Hepatocyte (in vitro differentiated cells): ENCODE results near the gene PRR19.

Experiments used
- EZH2 ChIP-seq: fragments of 200-600 bp; sonication (generic); IDR thresholded peaks from 2 replicates; pipeline ENCODE4 v1.6.1; 2016; ENCODE audit warnings: antibody characterized with exemption, mild to moderate bottlenecking, borderline replicate concordance
- EZH2phosphoT487 ChIP-seq: fragments of 200-600 bp; sonication (generic); IDR thresholded peaks from one replicate; pipeline ENCODE4 v1.6.1; 2018; ENCODE audit warnings: antibody characterized with exemption, mild to moderate bottlenecking, low read depth, moderate library complexity; ENCODE audit not compliant: unreplicated experiment, severe bottlenecking
- TF ChIP-seq, protein P1 (sequence below): fragments of 200-600 bp; sonication (generic); IDR thresholded peaks from 2 replicates; pipeline ENCODE4 v1.5.1; 2016; ENCODE audit warnings: antibody characterized with exemption, mild to moderate bottlenecking; ENCODE audit not compliant: poor library complexity

DNA sequence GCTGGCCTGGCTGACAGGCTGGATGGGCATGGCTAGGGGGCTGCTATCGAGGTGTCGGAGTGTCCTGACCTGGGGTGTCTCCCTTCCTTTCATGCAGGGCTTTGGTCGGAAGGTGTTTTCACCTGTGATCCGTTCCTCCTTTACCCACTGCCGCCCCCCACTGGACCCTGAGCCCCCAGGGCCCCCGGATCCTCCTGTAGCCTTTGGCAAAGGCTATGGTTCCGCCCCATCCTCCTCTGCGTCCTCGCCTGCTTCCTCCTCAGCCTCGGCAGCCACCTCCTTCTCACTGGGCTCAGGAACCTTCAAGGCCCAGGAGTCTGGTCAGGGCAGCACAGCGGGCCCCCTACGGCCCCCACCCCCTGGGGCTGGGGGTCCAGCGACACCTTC, 11.8 kb upstream of the PRR19 start:
- TF ChIP-seq, protein P1, sequence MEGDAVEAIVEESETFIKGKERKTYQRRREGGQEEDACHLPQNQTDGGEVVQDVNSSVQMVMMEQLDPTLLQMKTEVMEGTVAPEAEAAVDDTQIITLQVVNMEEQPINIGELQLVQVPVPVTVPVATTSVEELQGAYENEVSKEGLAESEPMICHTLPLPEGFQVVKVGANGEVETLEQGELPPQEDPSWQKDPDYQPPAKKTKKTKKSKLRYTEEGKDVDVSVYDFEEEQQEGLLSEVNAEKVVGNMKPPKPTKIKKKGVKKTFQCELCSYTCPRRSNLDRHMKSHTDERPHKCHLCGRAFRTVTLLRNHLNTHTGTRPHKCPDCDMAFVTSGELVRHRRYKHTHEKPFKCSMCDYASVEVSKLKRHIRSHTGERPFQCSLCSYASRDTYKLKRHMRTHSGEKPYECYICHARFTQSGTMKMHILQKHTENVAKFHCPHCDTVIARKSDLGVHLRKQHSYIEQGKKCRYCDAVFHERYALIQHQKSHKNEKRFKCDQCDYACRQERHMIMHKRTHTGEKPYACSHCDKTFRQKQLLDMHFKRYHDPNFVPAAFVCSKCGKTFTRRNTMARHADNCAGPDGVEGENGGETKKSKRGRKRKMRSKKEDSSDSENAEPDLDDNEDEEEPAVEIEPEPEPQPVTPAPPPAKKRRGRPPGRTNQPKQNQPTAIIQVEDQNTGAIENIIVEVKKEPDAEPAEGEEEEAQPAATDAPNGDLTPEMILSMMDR, result no peak
- TF ChIP-seq EZH2phosphoT487, result no peak
- TF ChIP-seq EZH2, result no peak
